Putamen (tissue), 1 donor: ENCODE results near the gene SLC22A7.
"Not testable (repeated sequence)": the region's sequence is repeated elsewhere in the genome, so short reads cannot be mapped to it uniquely, and the experiment has no call there.

Experiments used
- DNase-seq: peaks from one replicate; pipeline ENCODE4 v3.0.0-alpha.2; 2016; ENCODE audit warnings: low spot score

SLC22A7 gene

GRCh38 chr6:43301081-43301870, 3.2 kb downstream of the SLC22A7 start:
- DNase-seq = no peak

GRCh38 chr6:43302126-43302525, 4.1 kb downstream of the SLC22A7 start:
- DNase-seq = no peak

GRCh38 chr6:43303006-43303405, 4.9 kb downstream of the SLC22A7 start:
- DNase-seq = not testable (repeated sequence)

- DNase-seq = no peak
Observed at GRCh38 chr6:43303751-43304331, 5.8 kb downstream of the SLC22A7 start.

- no peak for DNase-seq
Observed at GRCh38 chr6:43304361-43304760, 6.3 kb downstream of the SLC22A7 start.

- no peak for DNase-seq
Observed at GRCh38 chr6:43304882-43305281, 6.8 kb downstream of the SLC22A7 start.

- DNase-seq = no peak
Observed at GRCh38 chr6:43306086-43306485, 8.0 kb downstream of the SLC22A7 start.

- no peak for DNase-seq
Observed at GRCh38 chr6:43307451-43308100, 9.5 kb downstream of the SLC22A7 start.

- no peak for DNase-seq
Observed at GRCh38 chr6:43308101-43308989, 10.3 kb downstream of the SLC22A7 start, which contains the start of gene CRIP3. Gene CRIP3, minus strand, starts transcription at chr6:43308826. Its CDS starts 34 bp downstream, at chr6:43308792.

- DNase-seq = no peak
Observed at GRCh38 chr6:43308990-43309477, 11.0 kb downstream of the SLC22A7 start.

GRCh38 chr6:43310134-43310533, 12.1 kb downstream of the SLC22A7 start:
- DNase-seq = no peak

- DNase-seq = no peak
Observed at GRCh38 chr6:43310624-43311023, 12.6 kb downstream of the SLC22A7 start.

GRCh38 chr6:43311666-43312065, 13.6 kb downstream of the SLC22A7 start:
- DNase-seq = no peak

- DNase-seq = no peak
Observed at GRCh38 chr6:43313813-43314212, 15.8 kb downstream of the SLC22A7 start.

GRCh38 chr6:43318011-43318410, 20.0 kb downstream of the SLC22A7 start:
- no peak for DNase-seq

- no peak for DNase-seq
Observed at GRCh38 chr6:43325876-43326275, 27.8 kb downstream of the SLC22A7 start.

- no peak for DNase-seq
Observed at GRCh38 chr6:43328528-43328927, 30.5 kb downstream of the SLC22A7 start.

- DNase-seq = no peak
Observed at GRCh38 chr6:43331470-43331869, 33.4 kb downstream of the SLC22A7 start.

GRCh38 chr6:43331891-43332290, 33.8 kb downstream of the SLC22A7 start:
- DNase-seq = no peak

GRCh38 chr6:43334466-43335095, 36.5 kb downstream of the SLC22A7 start:
- DNase-seq = no peak

GRCh38 chr6:43335469-43335868, 37.4 kb downstream of the SLC22A7 start:
- DNase-seq = no peak
